DOHH2 (cell line): ENCODE results near the gene YIPF6.
"Not testable (repeated sequence)": the region's sequence is repeated elsewhere in the genome, so short reads cannot be mapped to it uniquely, and the experiment has no call there.

Experiments
- H3F3A ChIP-seq: fragments of 200-600 bp; sonication (generic), shearing (Covaris generic); 2 replicates; pipeline ENCODE4 v1.6.0; 2016; ENCODE audit warnings: antibody characterized with exemption, mild to moderate bottlenecking; ENCODE audit not compliant: control insufficient read depth, insufficient read depth
- H3K27ac ChIP-seq: fragments of 200-600 bp; sonication (generic); 2 replicates; pipeline ENCODE4 v1.5.1; 2014; ENCODE audit warnings: low read depth, mild to moderate bottlenecking, low read length, moderate library complexity
- H3K27me3 ChIP-seq: fragments of 200-600 bp; sonication (generic); 2 replicates; pipeline ENCODE4 v1.6.1; 2014; ENCODE audit warnings: mild to moderate bottlenecking, low read length, mixed read lengths; ENCODE audit not compliant: control insufficient read depth
- H3K36me3 ChIP-seq: fragments of 200-600 bp; sonication (generic); 2 replicates; pipeline ENCODE4 v1.6.1; 2014; ENCODE audit warnings: mild to moderate bottlenecking, low read length, moderate library complexity, mixed read lengths; ENCODE audit not compliant: control insufficient read depth
- H3K4me1 ChIP-seq: fragments of 200-600 bp; sonication (generic); 2 replicates; pipeline ENCODE4 v1.6.1; 2014; ENCODE audit warnings: mild to moderate bottlenecking, low read length, mixed read lengths; ENCODE audit not compliant: control insufficient read depth
- H3K4me2 ChIP-seq: fragments of 200-600 bp; sonication (generic); 2 replicates; pipeline ENCODE4 v1.6.0; 2014; ENCODE audit warnings: mild to moderate bottlenecking, low read length, moderate library complexity
- H3K4me3 ChIP-seq: fragments of 200-600 bp; sonication (generic); 2 replicates; pipeline ENCODE4 v1.5.1; 2014; ENCODE audit warnings: mild to moderate bottlenecking, low read length, mixed read lengths
- H3K79me2 ChIP-seq: fragments of 200-600 bp; sonication (generic); 2 replicates; pipeline ENCODE4 v1.6.1; 2014; ENCODE audit warnings: mild to moderate bottlenecking, low read length, mixed read lengths; ENCODE audit not compliant: control insufficient read depth
- H3K9me2 ChIP-seq: fragments of 200-600 bp; sonication (generic); replicated peaks from 2 replicates; pipeline ENCODE4 v1.6.1; 2014; ENCODE audit warnings: mild to moderate bottlenecking, low read length, mixed read lengths; ENCODE audit not compliant: control insufficient read depth
- H3K9me3 ChIP-seq: fragments of 200-600 bp; sonication (generic); 2 replicates; pipeline ENCODE4 v1.6.1; 2014; ENCODE audit warnings: antibody characterized with exemption, low read length, mixed read lengths; ENCODE audit not compliant: control insufficient read depth, insufficient read depth
- H4K20me1 ChIP-seq: fragments of 200-600 bp; sonication (generic); 2 replicates; pipeline ENCODE4 v1.6.0; 2014; ENCODE audit warnings: low read depth, mild to moderate bottlenecking, antibody characterized with exemption, low read length, moderate library complexity; ENCODE audit not compliant: control insufficient read depth, insufficient read depth
- EZH2phosphoT487 ChIP-seq: fragments of 200-600 bp; sonication (generic); IDR thresholded peaks from 2 replicates; pipeline ENCODE4 v1.6.1; 2017; ENCODE audit warnings: borderline replicate concordance, mild to moderate bottlenecking, antibody characterized with exemption, low read length, moderate library complexity, mixed read lengths
- TF ChIP-seq, protein P1 (sequence below): fragments of 200-600 bp; sonication (generic); IDR thresholded peaks from one replicate; pipeline ENCODE4 v1.5.1; 2014; ENCODE audit warnings: antibody characterized with exemption, mild to moderate bottlenecking, low read depth, low read length; ENCODE audit not compliant: poor library complexity, severe bottlenecking

YIPF6 gene

DNA sequence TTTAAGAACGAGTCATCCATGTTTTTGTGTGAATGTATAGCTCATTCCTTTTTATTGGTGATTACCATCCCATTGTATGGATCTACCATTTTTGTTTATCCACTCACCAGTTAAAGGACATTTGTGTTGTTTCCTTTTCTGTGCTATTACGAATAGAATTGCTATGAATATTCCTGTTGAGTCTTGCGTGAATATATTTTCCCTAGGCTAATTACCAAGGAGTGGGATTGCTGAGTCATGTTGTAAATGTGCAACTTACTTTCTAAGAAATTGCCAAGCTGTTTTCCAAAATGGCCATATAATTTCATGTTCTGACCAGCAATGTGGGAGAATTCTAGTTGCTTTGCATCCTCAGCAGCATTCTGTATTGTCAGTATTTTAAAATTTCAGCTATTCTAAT lies 51.3 kb downstream of the YIPF6 start:
- Histone ChIP-seq H3K36me3 (no peaks in the 10 kb centered on the region), H3K4me2 (no peak overlapping the region), H3K4me1 (no peaks in the 10 kb centered on the region), H3K4me3 (no peak overlapping the region), H3K9me3 (no peaks in the 10 kb centered on the region), H3K27me3 (no peaks in the 10 kb centered on the region), H3K79me2 (no peaks in the 10 kb centered on the region), H3K27ac (no peak overlapping the region), H3K9me2 (no peaks in the 10 kb centered on the region), H3F3A (no peaks in the 10 kb centered on the region), H4K20me1 (no peaks in the 10 kb centered on the region)
- TF ChIP-seq, protein P1, sequence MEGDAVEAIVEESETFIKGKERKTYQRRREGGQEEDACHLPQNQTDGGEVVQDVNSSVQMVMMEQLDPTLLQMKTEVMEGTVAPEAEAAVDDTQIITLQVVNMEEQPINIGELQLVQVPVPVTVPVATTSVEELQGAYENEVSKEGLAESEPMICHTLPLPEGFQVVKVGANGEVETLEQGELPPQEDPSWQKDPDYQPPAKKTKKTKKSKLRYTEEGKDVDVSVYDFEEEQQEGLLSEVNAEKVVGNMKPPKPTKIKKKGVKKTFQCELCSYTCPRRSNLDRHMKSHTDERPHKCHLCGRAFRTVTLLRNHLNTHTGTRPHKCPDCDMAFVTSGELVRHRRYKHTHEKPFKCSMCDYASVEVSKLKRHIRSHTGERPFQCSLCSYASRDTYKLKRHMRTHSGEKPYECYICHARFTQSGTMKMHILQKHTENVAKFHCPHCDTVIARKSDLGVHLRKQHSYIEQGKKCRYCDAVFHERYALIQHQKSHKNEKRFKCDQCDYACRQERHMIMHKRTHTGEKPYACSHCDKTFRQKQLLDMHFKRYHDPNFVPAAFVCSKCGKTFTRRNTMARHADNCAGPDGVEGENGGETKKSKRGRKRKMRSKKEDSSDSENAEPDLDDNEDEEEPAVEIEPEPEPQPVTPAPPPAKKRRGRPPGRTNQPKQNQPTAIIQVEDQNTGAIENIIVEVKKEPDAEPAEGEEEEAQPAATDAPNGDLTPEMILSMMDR, result no peak
- TF ChIP-seq EZH2phosphoT487, result no peak

DNA sequence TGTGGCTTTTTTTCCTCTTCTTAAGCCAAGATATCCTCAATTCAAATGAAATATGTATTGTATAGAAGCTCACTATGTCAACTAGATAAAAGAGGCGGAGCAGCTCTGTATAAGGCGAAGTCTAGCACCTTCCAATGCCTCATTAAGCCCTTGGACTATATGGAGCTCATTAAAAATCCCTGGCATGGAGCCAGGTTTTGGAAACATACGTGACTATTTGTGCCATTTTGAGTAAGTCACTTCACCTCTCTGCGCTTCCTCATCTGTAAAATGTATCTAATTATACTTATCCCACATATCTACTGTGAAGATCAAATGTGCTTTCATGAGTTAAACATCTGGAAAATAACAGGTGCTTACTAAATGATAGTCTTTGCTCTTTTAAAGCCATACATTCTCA lies 57.2 kb downstream of the YIPF6 start:
- no peaks in the 10 kb centered on the region for H3F3A ChIP-seq
- no peak overlapping the region for H3K4me3 ChIP-seq
- no peaks in the 10 kb centered on the region for H4K20me1 ChIP-seq
- no peak overlapping the region for H3K4me2 ChIP-seq
- no peaks in the 10 kb centered on the region for H3K79me2 ChIP-seq
- no peaks in the 10 kb centered on the region for H3K4me1 ChIP-seq
- TF ChIP-seq, protein P1, result no peak
- TF ChIP-seq EZH2phosphoT487, result no peak
- H3K27ac ChIP-seq, result no peak overlapping the region
- no peaks in the 10 kb centered on the region for H3K27me3 ChIP-seq
- H3K9me3 ChIP-seq, result no peaks in the 10 kb centered on the region
- no peaks in the 10 kb centered on the region for H3K9me2 ChIP-seq
- H3K36me3 ChIP-seq, result no peaks in the 10 kb centered on the region

DNA sequence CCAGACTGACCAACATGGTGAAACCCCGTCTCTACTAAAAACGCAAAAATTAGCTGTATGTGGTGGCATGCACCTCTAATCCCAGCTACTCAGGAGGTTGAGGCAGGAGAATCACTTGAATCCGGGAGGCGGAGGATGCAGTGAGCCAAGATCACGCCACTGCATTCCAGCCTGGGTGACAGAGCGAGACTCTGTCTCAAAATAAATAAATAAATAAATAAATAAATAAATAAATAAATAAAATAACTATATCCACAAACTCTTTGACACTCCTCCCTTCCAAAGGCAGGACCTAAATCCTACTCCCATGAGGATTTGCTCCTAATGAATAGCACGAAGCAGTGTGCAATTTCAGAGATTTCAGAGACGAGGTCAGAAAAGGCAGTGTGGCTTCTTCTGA lies 58.3 kb downstream of the YIPF6 start:
- H3K27me3 ChIP-seq, H3K4me3 ChIP-seq, H3K4me2 ChIP-seq, H3K27ac ChIP-seq, H3K9me2 ChIP-seq, H3K9me3 ChIP-seq, H3K36me3 ChIP-seq, H4K20me1 ChIP-seq, H3K4me1 ChIP-seq, H3K79me2 ChIP-seq, H3F3A ChIP-seq: not testable (repeated sequence)

DNA sequence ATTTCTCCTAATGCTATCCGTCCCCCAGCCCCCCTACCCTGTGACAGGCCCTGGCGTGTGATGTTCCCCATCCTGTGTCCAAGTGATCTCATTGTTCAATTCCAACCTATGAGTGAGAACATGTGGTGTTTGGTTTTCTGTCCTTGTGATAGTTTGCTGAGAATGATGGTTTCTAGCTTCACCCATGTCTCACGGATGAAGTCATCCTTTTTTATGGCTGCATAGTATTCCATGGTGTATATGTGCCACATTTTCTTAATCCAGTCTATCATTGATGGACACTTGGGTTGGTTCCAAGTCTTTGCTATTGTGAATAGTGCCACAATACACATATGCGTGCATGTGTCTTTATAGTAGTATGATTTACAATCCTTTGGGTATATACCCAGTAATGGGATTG lies 61.1 kb downstream of the YIPF6 start:
- not testable (repeated sequence) for H3K4me2 ChIP-seq, H3K4me1 ChIP-seq, H4K20me1 ChIP-seq, H3K79me2 ChIP-seq, H3K4me3 ChIP-seq, H3K9me2 ChIP-seq, H3K27me3 ChIP-seq, H3K27ac ChIP-seq, H3F3A ChIP-seq, H3K36me3 ChIP-seq, H3K9me3 ChIP-seq
